ENCODE data around the gene TNFSF18.

DNA sequence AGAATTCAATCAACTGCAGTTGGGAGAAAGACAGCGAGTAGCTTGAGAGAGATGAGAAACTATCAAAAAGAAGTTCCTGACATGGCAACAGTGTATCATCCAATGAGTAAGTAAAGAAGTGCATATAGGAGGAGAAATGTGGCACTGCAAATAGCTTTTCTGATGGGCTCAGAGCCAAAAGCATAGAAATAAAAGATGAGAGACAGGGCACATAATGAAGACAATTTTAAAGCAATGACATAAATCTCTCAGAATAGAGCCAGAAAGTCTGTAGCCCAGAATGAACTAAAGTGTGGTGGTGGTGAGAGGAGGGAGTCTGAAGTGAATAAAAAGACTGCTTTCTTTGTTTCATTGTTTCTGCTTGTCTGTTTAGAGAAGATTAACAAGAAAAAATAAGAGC is 34.3 kb downstream of the TNFSF18 start:
- TF ChIP-seq, protein P1, sequence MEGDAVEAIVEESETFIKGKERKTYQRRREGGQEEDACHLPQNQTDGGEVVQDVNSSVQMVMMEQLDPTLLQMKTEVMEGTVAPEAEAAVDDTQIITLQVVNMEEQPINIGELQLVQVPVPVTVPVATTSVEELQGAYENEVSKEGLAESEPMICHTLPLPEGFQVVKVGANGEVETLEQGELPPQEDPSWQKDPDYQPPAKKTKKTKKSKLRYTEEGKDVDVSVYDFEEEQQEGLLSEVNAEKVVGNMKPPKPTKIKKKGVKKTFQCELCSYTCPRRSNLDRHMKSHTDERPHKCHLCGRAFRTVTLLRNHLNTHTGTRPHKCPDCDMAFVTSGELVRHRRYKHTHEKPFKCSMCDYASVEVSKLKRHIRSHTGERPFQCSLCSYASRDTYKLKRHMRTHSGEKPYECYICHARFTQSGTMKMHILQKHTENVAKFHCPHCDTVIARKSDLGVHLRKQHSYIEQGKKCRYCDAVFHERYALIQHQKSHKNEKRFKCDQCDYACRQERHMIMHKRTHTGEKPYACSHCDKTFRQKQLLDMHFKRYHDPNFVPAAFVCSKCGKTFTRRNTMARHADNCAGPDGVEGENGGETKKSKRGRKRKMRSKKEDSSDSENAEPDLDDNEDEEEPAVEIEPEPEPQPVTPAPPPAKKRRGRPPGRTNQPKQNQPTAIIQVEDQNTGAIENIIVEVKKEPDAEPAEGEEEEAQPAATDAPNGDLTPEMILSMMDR (IDR thresholded peaks at IDR 0.05; ENCODE audit: low read depth, low read length): no peak
- no peak for TF ChIP-seq EZH2phosphoT487 (IDR thresholded peaks at IDR 0.05; ENCODE audit: low read depth)
